GM21447 (cell line): ENCODE measurements around the gene BUD23.
A peak's percentile ranks its signal among the peaks of the same experiment; 100 is the strongest.
"Not testable (repeated sequence)": the region's sequence is repeated elsewhere in the genome, so short reads cannot be mapped to it uniquely, and the experiment has no call there.

Experiments
- ATAC-seq: cut with Tn5 transposase; IDR thresholded peaks from one replicate; pipeline ENCODE4 v1.9.1; 2021; ENCODE audit not compliant: unreplicated experiment

The BUD23 gene

DNA sequence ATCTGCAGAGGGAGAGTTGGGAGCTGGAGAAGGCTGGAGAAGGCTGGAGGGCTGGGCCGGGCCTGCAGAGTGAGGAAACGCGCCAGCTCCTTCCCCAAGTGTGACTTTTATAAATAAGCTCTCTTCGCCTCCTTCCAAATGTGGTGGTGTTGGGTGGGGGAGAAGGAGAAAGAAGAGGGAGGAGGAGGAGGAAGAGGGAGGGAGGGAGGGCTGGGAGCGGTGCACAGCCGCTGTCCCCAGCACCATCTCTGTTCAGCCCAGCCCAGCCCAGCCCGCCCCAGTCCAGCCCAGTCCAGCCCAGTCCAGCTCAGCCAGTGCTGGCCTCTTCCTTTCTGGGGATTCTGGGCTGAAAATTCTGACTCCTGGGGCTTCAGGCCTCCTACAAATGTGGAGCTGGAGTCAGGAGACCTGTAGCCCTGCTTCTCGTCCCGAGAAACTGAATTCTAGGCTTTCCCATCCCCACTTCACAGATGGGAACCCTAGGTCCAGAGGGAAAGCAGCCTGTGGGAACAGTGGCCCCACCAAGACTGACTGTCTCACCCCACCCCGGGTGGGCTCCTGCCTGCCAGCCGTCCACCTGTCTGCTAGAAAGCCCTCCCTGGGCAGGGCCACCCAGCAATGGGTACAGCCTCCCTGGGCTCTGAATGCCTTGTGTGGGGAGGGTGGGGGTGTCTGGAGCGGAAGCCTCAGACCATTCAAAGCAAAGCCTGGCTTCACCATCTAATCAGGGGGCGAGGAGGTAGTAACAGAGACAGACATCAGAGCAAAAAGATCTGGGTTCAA lies 33.8 kb downstream of the BUD23 start:
- ATAC-seq: no peak

DNA sequence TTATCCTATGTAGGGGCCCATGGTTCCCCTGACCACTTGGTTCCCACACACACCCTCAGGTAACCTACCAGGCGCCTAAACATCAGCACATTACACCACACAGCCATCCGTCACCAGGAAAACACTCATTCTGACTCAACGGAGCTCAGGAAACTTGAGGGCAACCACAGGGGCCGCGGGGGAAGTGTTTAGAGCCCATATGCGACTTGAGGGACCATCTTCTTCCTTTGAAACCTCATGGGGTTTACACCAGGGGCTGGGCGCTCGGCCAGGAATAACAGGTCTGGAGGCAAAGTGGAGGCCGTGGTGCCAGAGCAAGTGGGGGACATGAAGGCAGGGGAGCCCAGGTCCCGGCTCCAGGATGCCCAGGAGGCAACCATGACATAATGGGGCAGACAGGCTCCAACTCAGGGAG lies 34.6 kb downstream of the BUD23 start:
- no peak for ATAC-seq

DNA sequence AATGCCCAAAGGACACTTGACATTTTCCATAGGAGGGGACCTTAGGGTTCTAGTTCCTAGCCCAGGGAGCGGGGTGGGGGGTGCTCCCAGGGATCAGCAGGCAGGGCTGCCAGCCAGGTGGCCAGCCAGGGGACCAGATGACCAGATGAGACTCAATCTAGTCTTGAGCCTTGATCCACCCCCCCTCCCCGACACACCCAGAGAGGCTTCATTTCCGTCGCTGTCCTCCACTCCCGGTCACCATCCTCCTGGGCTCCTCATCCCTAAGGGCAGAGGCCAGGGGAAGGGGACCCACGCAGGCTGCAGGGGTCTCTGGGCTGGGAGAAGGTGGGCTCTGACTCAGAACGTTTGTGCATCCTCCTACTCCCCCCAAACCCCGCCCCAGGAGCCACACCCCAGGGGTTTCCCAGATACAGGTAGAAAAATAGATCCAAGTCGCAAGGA lies 35.1 kb downstream of the BUD23 start:
- no peak for ATAC-seq

DNA sequence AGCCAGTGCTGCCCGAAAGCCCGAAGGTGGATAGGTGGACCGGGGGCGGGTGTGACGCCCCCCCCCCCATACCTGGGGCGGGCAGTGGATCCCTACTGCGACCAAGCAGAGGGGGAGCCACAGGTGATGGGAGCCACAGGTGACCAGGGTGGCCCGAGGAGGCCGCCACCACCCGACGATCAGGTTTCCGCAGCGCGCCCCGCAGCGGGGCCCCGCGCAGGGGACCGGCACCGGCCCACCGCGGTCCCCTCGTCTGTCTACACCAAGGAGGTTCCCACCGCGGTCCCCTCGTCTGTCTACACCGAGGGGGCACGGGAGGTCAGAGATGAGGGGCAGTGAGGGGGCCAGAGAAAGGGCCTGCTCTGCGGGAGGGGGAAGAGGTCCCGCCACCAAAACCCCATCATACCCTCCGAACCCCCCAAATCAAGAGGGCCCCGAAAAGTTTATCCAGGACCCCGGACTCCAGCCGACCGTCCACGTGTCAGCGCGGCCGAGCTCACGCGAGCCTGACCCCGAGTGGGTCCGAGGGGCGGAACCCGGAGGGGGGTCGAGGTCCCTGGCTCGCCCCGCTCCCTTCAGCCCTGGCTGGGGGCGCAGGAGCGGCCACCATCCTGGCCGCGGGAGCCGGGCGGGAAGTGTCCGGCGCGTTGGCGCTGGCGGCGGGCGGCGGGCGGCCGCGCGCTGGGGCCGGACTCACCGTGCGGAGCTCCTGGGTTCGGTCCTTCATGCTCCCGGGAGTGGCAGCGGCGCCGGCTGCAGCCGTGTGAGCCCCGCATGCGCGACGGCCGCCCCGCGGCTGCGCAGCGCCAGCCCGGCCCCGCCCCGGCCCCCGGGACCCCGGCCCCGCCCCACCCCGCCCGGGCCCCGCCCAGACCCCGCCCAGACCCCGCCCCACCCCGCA lies 35.8 kb downstream of the BUD23 start, which contains the start of gene STX1A:
STX1A (minus strand) TSS at position 765 of the 901 bp plus-strand sequence; CDS start at position 727, 38 bp downstream.
- no peak for ATAC-seq

DNA sequence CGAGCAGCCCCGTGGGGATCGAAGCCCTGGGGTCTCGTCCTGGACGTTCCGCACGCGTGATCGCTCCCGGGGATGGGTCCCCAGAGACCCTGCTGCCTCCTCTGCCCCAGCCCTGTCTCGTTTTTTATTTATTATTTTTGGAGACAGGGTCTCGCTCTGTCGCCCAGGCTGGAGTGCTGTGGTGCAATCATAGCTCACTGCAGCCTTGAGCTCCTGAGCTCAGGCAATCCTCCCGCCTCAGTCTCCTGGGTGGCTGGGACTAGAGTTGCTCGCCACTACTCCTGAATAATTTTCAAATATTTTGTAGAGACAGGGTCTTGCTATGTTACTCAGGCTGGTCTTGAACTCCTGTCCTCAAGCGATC lies 36.4 kb downstream of the BUD23 start:
- ATAC-seq: no peak

DNA sequence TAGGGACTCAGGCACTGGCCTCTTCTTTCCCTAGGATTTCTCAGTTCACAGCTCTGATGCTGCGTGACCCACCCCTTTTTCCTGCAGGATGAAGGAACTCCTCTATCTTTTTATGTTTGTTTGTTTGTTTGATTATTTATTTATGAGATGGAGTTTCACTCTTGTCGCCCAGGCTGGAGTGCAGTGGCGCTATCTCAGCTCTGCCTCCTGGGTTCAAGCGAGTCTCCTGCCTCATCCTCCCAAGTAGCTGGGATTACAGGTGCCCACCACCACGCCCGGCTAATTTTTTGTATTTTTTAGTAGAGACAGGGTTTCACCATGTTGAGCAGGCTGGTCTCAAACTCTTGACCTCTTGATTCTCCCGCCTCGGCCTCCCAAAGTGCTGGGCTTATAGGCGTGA lies 37.0 kb downstream of the BUD23 start:
- not testable (repeated sequence) for ATAC-seq

DNA sequence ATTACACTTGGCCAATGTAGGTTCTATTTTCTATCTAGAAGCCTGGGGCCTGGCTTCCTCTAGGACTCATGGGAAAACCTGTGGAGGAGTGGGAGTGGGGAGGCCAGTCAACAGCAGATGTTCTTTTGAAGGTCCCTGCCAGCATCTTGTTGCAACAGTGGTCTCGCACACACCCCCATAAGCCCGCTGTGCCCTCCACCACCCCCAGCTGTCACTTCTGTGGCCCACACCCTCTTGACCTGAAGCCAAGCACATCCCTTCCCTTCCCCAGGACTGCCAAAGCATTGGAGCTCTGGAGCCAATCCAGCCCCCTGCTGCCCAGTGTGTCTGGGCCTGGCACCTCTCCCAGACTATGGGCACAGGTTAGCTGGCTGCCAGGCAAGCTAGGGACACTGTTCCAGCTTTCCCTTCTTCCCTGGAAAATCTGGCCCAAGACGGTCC lies 38.0 kb downstream of the BUD23 start:
- ATAC-seq: no peak

DNA sequence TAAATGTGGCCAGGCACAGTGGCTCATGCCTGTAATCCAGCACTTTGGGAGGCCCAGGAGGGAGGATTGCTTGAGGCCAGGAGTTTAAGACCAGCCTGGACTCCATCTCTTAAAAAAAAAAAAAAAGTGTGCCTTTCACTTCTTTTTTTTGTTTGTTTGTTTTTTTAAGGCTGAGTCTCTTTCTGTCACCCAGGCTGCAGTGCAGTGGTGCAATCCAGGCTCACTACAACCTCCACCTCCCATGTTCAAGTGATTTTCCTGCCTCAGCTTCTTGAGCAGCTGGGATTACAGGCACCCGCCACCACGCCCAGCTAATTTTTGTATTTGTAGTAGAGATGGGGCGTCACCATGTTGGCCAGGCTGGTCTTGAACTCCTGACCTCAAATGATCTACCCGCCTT lies 38.8 kb downstream of the BUD23 start:
- ATAC-seq: not testable (repeated sequence)

DNA sequence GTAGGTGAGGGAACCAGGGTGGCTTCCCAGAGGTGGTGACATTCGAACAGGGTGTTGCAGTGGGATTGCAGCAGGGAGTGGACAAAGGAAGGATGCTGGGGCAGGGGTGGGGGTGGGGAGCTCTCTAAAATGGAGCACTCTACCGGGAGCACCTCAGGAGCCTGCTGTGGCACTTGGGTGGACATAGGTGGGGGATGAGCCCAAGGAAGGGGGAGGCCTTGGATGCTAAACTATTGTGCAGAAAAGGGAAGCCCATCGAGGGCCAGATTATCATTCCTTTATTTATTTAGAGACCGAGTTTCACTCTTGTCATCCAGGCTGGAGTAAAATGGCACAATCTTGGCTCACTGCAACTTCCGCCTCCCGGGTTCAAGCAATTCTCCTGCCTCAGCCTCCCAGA lies 39.4 kb downstream of the BUD23 start:
- no peak for ATAC-seq

DNA sequence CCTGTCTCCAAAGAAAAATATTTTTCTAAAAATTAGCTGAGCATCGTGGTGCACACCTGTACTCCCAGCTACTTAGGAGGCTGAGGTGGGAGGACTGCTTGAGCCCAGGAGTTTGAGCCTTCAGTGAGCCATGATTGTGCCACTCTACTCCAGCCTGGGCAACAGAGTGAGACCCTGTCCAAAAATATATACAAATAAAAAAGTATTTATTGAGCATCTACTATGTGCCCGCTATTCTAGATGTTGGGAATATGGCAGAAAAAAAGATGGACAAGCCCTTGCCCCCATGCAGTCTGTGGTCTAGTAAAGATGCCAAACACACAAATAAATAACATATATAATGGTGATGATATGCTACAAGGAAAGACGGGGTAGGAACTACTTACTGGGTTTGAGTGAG lies 40.4 kb downstream of the BUD23 start:
- no peak for ATAC-seq

DNA sequence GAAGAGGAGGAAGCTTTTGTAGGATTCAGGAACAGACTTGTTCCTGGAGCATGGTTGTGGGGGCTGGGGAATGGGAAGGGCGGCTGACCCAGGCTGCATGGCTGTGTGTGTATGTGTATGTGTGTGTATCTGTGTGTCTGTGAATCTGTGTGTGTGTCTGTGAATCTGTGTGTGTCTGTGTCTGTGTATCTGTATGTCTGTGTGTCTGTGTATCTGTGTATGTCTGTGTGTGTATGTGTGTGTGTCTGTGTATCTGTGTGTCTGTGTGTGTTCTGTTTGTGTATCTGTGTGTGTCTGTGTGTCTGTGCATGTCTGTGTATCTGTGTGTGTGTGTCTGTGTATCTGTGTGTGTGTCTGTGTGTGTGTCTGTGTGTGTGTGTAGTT lies 42.7 kb downstream of the BUD23 start:
- no peak for ATAC-seq

DNA sequence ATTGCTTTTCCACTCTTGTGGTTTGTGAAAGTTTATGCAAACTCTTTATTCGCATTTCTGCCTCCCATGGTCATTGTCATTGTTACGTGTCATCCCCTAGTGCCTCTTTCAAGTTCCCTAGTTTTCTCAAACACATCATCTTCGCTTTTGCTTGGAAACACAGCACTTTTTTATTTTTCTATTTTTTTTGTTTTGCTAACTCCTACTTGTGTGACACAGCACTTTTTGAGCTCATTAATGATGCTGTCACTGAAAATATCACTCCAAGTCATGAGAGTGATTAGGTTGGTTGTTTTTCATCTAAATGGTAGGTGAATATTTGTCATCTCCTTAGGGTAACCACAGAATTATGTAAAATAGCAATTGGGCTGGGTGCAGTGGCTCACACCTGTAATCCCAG lies 44.6 kb downstream of the BUD23 start:
- no peak for ATAC-seq

DNA sequence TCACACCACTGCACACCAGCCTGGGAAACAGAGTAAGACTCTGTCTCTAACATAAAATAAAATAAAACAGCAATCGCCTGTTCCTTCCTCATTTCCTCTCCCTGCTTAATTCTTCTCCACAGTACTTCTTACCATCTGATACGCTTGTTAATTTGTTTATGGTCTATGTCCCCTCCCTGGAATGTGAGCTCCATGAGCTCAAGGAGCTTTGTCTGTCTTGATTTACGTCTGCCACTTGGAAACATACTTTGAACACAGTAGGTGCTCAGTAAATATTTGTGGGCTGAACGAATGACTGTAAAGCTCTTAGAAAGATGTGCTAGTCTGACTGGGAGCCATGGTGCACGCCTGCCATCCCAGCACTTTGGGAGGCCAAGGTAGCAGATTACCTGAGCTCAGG lies 45.2 kb downstream of the BUD23 start:
- ATAC-seq: no peak

DNA sequence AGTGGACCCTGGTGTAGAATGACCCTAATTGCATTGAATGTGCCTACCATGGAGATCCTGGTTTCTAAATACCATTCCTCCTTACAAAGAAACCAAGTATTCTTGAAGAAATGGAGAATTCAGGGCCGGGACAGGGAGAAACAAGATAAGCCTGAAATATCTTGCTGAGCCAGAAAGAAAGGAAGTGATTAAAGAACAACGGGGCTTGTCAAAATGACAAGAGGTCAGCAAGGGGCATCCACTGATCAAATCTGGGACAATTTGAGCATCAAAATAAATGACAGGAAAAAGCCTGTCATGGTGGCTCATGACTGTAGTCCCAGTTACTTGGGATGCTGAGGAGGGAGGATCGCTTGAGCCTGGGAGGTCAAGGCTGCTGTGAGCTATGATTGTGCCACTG lies 47.1 kb downstream of the BUD23 start:
- no peak for ATAC-seq

DNA sequence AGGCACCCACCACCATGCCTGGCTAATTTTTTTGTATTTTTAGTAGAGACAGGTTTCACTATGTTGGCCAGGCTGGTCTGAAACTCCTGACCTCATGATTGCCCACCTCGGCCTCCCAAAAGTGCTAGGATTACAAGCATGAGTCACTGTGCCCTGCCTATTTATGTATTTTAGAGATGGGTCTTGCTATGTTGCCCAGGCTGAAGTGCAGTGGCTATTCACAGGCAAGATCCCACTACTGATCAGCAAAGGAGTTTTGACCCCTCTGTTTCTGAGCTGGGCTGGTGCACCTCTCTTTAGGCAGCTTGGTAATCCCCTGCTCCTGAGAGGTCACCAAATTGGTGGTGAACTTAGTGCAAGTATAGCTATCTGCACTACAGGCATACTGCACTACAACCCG lies 49.0 kb downstream of the BUD23 start:
- ATAC-seq: no peak

DNA sequence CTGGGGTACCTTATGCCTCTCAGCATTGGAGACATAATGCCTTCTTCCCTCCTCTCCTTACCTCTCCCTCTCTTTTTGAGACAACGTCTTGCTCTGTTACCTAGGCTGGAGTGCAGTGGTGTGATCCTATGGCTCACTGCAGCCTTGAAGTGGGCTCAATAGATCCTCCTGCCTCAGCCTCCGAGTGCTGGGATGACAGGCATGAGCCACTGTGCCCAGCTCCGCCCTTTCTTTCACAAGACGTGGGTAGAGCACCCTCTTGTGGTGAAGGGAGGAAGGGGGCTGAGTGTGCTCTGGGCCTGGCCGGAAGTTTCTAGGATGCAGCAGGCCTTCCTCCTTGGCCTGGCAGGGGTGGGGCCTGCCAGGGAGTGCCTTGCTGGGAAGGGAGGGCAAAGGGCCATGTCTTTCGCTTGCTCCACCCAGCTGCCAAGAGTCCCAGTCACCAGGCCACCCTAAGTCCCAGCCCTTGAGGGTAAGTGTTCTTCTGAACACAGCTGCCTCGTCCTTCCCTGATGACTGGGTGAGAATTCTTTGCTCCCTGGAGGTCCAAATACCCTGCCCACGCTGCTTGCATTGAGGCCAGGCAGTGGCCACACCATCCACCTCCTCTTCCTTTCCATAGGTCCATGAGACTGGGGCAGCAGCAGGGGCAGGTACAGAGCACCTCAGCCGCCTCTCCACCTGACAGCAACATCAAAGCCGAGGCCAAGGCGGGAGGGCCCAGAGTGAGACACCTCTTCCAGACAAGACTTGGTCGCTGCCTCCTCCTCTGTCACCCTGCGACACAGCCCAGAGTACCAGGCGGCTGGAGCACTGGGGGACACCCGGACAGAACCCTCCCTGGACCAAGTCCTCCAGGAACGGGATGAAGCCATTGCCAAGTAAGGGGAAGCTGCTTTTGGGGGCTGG lies 51.5 kb downstream of the BUD23 start:
- peak; percentile 40 for ATAC-seq

DNA sequence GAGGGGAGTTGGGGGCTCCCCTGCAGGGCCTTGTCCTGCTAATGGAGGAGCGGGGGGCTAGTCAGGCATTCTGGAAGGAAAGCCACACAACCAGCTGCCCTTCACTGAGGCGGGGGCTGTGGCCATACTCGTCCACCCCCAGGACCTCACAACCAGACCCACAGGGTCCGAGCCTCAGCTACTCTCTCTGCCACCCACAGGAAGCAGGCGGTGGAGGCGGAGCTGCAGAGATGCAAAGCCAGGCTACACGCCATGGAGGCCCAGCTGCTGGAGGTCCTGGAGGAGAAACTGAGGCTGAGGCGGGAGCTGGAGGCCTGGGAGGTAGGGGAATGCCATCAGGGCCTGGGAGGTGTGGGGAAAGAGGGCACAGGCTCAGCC lies 52.1 kb downstream of the BUD23 start:
- ATAC-seq: no peak

DNA sequence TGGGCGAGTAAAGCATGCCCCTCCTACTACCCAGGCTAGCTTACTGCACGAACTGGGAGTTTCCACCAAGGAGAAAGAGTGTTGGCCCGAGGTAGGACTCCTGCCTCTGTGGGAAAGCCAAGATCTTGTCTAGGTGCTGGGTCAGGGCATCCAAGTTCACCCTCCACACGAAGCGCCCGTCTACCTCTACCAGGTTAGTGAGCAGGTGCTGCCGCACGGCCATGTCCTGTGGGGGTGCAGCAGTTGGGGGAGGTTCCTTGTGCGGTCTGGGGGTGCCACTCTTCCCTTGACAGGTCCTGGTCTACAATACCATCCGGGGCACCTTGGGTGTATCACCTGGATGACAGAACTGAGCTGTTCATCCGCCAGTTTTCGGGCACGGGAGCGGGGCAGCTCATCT lies 53.5 kb downstream of the BUD23 start:
- no peak for ATAC-seq

DNA sequence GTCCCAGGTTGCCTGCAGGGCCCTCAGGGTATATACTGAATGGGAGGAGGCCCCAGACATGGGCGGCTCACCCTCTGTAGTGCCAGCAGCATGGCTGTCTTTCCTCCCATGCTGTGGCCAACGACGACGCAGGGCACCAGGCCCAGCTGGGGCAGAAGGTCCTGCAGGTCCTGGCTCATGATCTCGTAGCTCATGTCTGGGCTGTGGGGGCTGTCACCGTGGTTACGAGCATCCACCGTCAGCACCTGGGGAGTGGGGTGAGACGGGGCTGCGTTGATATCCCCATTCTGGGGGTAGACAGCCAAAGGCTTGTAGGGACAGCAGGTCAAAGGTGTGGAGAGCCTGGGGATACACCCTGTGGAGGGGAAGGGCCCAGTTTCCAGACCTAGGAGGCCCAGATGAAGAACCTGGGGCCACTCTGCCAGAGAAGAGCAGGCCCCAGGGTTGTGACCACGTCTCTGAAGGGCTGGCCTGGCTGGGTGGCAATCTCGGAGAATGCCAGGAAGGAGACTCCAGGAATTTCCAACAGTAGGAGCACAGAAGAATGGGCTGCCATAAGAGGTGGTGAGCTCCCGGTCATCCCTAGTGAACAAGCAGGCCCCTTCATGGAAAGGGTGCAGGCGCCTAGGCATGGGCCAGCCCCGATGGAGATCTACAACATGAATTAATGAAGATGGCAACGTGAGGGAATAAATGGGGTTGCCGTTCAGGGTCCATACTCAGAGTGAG lies 54.3 kb downstream of the BUD23 start:
- ATAC-seq: no peak

DNA sequence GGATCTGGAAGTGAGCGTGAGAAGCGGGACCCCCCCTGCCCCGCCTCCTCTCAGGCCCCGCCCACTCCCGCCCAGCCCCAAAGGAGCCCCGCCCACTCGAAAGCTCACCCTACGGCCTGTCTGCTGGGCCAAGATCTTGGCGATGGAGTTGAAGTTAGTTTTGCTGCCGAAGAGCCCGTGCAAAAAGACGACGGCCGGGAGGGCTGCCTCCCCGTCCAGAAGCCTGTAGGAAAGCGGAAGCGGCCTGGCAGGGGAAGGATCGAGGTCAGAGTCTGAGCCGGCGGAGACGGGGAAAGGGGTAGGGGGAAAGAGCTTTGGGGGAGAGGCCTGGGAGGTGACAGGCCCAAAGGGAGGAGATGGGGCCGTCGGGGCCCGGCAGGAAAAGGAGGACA lies 54.8 kb downstream of the BUD23 start:
- ATAC-seq: peak; percentile 30
